H7 (cell line): ENCODE measurements around the gene ZC3H6. TPM values are rescaled to one million over a fixed set of nuclear protein-coding genes. Genes with fewer than 3 reads are reported as not detected.

Source experiments
- DNase-seq: peaks from one replicate; pipeline ENCODE4 v3.0.0; 2012
- H3K27me3 ChIP-seq: 2 replicates; pipeline ENCODE4 v1.6.0; 2011; ENCODE audit warnings: mild to moderate bottlenecking, low read length; ENCODE audit not compliant: control insufficient read depth, insufficient read depth
- H3K36me3 ChIP-seq: replicated peaks from 2 replicates; pipeline ENCODE4 v1.5.1; 2011; ENCODE audit warnings: low read length; ENCODE audit not compliant: control insufficient read depth, insufficient read depth
- H3K4me3 ChIP-seq: 2 replicates; pipeline ENCODE4 v1.5.1; 2011; ENCODE audit warnings: low read depth, mild to moderate bottlenecking, control low read depth, low read length, moderate library complexity; ENCODE audit not compliant: insufficient read depth
- total RNA-seq: library from RNA; depleted of rRNA; stranded (reverse); fragments of >200 nt; shearing (Covaris generic); gene quantifications from 2 replicates; pipeline ENCODE4 v1.2.3, GENCODE V29; 2014; rRNA removed

Gene ZC3H6, protein sequence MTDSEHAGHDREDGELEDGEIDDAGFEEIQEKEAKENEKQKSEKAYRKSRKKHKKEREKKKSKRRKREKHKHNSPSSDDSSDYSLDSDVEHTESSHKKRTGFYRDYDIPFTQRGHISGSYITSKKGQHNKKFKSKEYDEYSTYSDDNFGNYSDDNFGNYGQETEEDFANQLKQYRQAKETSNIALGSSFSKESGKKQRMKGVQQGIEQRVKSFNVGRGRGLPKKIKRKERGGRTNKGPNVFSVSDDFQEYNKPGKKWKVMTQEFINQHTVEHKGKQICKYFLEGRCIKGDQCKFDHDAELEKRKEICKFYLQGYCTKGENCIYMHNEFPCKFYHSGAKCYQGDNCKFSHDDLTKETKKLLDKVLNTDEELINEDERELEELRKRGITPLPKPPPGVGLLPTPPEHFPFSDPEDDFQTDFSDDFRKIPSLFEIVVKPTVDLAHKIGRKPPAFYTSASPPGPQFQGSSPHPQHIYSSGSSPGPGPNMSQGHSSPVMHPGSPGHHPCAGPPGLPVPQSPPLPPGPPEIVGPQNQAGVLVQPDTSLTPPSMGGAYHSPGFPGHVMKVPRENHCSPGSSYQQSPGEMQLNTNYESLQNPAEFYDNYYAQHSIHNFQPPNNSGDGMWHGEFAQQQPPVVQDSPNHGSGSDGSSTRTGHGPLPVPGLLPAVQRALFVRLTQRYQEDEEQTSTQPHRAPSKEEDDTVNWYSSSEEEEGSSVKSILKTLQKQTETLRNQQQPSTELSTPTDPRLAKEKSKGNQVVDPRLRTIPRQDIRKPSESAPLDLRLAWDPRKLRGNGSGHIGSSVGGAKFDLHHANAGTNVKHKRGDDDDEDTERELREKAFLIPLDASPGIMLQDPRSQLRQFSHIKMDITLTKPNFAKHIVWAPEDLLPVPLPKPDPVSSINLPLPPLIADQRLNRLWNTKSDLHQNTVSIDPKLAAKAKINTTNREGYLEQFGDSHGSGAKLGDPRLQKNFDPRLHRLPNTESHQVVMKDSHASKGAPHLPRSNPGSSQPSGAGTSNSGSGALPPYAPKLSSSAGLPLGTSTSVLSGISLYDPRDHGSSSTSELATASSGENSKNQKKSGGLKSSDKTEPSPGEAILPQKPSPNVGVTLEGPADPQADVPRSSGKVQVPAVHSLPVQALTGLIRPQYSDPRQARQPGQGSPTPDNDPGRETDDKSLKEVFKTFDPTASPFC
- total RNA-seq = 5.3 and 16.0 TPM in 2 replicates

DNA sequence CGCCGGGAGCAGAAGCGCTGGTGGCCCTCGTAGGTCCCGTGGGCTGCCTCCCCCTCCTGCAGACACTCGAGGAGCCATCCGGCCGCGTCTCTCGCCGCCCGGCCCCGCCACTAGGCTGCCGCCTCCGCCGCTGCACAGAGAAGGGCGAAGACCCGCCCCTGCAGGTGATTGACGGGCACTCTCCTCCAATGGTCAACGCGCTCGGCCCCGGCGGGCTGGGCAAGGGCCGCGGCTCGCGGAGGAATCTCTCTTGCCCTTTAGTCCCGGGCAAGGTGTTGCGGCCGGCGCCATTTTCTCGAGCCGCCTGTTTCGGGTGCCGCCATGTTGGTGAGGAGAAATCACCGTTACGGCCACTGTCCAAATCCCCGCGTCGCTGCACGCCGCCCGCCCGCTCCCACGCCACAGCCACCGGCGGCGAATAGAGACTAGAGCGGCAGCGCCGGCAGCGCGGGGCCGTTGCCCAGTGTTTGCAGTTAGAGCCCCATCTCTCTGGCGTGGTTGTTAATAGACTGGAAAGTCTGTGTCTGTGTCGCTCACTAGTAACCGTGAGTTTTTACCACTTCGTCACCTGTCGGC, at the start of gene ZC3H6:
ZC3H6 (plus strand) TSS at position 287 of the 576 bp plus-strand sequence. CDS start 398 bp downstream, outside the sequence.
- DNase-seq = peak; percentile 96
- Histone ChIP-seq H3K36me3 (no peaks in the 10 kb centered on the region), H3K27me3 (no peaks in the 10 kb centered on the region)

DNA sequence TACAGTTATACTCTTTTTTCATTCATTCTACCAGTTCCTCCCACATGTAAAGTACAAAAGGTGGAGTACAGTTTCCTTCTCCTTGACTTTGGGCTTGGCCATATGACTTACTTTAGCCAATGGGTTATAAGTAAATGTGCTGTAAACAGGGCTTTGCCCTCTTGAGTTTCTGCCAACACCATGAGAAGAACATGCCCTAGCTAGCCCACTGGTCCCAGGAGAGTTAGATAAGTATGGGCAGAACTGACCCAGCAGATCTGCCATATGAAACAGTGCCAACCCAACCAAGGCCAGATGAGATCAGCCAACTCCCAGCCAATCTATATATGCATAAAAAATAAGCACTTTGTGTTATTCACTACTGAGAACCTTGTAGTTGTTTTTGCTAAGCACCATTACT, 46.0 kb upstream of the ZC3H6 start:
- Histone ChIP-seq H3K36me3 (no peaks in the 10 kb centered on the region), H3K4me3 (no peak overlapping the region), H3K27me3 (no peaks in the 10 kb centered on the region)
- DNase-seq = no peak

More for the DNA sequence above, at the start of gene ZC3H6:
- H3K4me3 ChIP-seq = peak within 1 kb of the TSS; percentile 95

DNA sequence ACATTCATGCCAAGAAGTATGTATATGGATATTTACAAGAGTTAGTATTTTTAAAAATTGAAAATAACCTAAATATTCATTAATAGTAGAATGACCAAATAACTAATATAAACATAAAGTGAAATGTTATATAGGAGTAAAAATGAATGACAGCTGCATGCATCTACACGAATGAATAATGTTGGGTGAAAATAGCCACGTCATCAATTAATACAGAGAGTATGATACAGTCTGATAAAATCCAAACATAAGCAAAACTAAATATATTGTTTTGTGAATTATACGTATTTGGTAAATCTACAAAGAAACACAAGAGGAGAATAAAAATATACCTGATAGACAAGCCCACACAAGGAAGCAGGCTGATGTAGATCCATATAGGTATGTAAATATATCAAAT, 45.0 kb upstream of the ZC3H6 start:
- Histone ChIP-seq H3K27me3 (no peaks in the 10 kb centered on the region), H3K4me3 (no peak overlapping the region), H3K36me3 (no peaks in the 10 kb centered on the region)
- DNase-seq = no peak

DNA sequence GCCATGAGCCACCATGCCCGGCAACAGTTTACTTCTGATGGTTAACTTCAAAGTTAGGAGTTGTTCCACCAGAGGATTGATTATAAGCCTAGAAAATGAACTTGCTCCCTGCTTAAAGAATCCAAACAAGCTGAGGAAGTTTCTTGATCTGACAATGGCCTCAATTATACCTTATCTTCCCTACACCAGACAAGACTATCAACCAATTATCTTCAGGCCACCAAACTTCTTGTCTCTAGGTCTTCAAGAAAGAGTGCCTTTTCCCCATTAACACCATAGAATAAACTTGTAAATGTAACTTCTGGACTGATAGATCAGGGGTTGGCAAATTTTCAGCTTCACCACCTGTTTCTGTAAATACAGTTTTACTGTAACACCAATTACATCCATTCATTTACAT, 35.5 kb upstream of the ZC3H6 start:
- Histone ChIP-seq H3K4me3 (no peak overlapping the region), H3K36me3 (no peaks in the 10 kb centered on the region), H3K27me3 (no peaks in the 10 kb centered on the region)
- DNase-seq = no peak

DNA sequence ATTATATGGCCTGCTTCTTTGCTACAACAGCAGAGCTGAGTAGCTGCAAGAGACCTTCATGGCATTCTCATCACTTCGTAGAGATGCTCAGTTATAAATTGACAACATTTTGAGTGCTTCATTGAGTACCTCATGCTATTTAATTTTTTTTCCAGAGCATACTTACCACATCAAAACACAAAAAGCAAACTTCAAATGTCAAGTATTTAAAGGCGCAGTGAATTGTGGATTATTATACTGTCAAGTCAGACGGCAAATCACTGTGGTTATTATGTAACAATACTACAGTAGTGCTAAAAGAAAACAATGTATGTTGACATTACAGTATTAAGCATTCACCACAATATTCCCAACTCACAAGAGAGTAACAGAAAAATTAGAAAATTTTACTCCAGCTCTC, 33.0 kb upstream of the ZC3H6 start:
- no peak for DNase-seq
- no peak overlapping the region for H3K4me3 ChIP-seq
- no peaks in the 10 kb centered on the region for H3K27me3 ChIP-seq
- no peaks in the 10 kb centered on the region for H3K36me3 ChIP-seq

DNA sequence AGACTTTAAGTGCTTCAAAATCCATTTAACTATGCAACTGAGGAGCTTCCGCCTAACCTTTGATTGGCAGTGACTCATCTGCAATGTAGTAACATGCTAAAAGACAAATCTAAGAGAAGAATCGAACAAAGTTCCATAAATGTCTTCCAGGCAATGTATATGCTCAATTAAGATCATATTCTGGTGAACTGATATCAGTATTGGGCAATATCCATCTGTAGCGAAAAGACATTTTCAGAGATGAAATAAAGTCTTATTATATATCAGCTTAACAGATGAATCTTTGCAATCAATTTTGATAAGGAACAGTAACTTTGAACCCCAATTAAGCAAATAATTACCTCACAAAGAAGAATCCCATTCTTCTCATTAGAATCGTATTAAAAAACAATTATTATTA, 32.2 kb upstream of the ZC3H6 start:
- H3K36me3 ChIP-seq = no peaks in the 10 kb centered on the region; the same call in 1 of the 2 replicates
- no peak for DNase-seq
- H3K4me3 ChIP-seq = no peak overlapping the region
- no peaks in the 10 kb centered on the region for H3K27me3 ChIP-seq

DNA sequence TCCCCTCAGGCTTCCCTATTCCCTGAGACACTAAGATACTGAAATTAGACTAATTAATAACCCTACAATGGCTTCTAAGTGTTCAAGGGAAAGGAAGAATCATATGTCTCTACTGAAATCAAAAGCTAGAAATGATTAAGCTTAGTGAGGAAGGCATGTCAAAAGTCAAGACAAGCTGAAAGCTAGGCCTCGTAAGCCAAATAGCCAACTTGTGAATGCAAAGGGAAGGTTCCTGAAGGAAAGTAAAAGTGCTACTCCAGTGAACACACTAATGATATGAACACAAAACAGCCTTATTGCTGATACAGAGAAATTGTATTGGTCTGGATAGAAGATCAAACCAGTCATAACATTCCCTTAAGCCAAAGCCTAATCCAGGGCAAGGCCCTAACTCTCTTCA, 30.5 kb upstream of the ZC3H6 start:
- no peaks in the 10 kb centered on the region; the same call in none of the 2 replicates for H3K36me3 ChIP-seq
- H3K27me3 ChIP-seq = no peaks in the 10 kb centered on the region

DNA sequence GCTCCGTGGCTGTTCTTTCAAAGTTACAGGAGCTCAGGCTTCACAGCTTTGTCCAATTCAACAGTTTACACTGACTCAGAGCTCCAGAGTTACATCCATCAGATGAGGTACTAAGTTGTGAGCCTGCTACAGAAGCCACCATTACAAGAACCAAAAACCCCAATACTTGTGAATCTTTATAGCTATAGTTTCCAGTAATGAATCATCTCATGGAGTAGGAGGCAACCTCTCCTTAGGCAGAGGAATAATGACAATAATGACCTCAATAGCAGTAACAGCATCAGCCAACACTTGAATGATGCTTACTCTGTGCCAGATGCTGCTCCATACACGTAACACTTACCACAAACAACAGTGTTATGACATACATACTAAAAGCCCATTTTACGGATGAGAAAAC, 24.1 kb upstream of the ZC3H6 start:
- no peaks in the 10 kb centered on the region; the same call in 1 of the 2 replicates for H3K27me3 ChIP-seq
- DNase-seq = no peak
- H3K36me3 ChIP-seq = no peaks in the 10 kb centered on the region; the same call in none of the 2 replicates
- no peak overlapping the region for H3K4me3 ChIP-seq

More for the DNA sequence above, 30.5 kb upstream of the ZC3H6 start:
- no peak for DNase-seq
- no peak overlapping the region for H3K4me3 ChIP-seq

DNA sequence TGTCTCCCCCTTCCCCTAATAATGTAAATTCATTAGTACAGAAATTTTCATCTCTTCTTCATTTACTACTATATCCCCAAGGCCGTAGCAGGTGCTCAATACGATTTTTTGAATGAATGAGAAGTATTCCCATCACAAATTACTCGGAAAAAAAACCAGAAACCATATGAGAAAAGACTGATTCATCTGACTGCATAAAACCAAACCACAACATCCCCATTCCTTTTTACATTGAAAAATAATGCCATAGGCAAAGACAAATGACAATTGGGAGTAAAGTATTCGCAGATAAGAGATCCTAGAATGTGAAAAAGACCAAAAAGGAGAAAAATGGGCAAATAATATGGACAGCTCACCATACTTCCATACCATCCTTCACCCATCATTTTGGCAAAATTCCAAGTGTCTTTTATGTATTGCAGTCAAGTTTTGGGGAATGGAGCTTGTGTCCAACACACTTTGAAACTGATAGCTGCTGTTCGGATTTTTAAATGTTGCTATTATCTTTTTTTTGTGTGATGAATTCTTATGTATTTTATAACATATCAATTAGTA, 22.1 kb upstream of the ZC3H6 start:
- DNase-seq = no peak
- Histone ChIP-seq H3K4me3 (no peak overlapping the region), H3K36me3 (no peaks in the 10 kb centered on the region; the same call in 1 of the 2 replicates), H3K27me3 (no peaks in the 10 kb centered on the region; the same call in 1 of the 2 replicates)

DNA sequence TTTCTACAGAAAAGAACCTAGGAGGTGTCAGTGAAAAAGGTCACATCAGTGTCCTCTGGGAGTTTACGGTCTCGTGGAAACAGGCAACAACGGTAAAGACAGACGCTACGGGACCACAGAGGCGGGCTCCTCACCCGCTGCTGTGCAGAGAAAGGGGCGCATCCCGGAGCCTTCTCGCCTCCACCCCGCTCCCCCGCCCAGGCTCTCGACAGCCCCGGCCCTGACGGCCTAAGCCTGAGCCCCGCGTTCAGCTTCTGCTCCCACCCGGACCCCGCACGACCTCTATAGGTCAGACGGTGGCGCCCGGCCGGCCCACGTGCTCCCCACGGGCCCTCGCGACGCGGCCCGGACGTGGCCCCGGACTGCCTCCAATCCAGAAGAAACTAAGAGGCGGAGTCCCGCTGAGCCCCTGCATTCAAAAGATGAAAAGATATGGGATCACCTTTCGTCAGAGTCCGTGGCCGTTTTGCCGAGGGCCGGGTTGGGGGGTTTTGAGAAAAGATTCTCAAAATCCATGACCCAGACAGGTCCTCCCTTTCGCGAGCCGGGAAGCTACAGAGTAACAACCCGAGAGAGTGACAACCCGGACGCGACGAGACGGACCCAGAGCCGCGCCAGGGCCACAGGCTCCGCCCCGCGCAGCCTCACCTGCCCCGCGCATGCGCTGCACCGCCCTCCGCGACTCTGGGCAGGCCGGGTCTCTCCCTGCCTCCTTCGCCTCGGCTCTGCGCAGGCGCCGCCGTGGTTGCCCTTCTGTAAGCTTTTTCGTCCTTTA, 20.7 kb upstream of the ZC3H6 start, which contains the start of gene ZC3H8:
ZC3H8 (minus strand) TSS at position 577 of the 775 bp plus-strand sequence; CDS start at position 516, 61 bp downstream.
- DNase-seq = peak; percentile 99
- no peaks in the 10 kb centered on the region for H3K36me3 ChIP-seq
- H3K4me3 ChIP-seq = peak within 1 kb of the TSS; percentile 69
- no peaks in the 10 kb centered on the region; the same call in 1 of the 2 replicates for H3K27me3 ChIP-seq

DNA sequence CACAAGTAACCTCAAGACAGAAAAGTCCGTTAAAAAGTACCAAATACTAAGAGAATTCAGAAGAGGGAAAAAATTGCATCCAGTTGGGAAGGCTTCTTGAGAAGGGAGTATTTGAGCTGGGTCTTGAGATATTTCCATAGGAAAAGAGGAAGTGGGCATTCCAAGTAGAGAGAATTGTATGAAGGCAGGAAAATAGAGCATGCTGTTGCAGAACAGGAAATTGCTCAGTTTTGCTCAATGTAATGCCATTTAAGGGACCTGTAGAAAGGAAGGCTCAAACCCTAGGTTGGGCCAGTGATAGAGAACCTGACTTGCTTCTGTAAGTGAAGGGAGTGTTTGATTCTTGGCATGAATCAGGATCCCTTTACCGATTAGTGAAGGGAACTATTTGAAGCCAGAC, 19.5 kb upstream of the ZC3H6 start:
- H3K27me3 ChIP-seq = no peaks in the 10 kb centered on the region; the same call in 1 of the 2 replicates
- DNase-seq = no peak
- no peak overlapping the region for H3K4me3 ChIP-seq
- H3K36me3 ChIP-seq = no peaks in the 10 kb centered on the region

DNA sequence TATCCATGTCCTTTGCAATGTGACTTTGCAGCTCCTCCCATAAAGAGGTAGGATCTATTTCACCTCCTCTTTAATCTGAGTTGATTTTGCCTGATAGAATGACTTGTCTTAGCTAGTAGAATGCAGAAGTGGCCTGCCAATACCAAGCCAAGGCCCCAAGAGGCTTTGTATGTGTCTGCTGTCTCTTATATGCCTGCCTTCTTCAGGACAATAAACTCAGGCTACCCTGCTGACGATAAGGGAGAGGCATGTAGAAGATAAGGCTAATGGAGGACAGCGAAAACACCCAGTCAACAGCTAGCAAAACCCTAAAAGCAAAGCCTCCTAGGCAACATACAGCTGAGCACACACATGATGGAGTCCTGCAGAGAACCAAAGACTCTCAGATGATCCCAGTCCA, 18.7 kb upstream of the ZC3H6 start:
- Histone ChIP-seq H3K27me3 (no peaks in the 10 kb centered on the region; the same call in 1 of the 2 replicates), H3K4me3 (no peak overlapping the region), H3K36me3 (no peaks in the 10 kb centered on the region)
- no peak for DNase-seq

DNA sequence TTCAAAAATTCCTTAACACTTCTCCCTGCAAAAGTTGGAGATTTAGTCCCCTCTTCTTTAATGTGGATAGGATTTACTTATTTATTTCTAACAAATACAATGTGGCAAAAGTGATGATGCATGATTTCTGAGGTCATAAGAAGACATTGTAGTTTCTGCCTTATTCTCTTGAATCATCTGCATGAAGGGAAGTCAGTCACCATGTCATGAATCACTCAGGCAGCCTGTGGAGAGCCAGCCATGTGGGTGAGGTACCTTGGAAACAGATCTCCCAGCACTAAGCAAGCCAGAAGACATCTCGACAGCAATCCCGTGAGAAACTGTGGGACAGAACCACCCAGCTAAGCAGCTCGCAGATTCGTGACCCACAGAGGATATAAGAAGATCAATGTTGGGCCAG, 17.8 kb upstream of the ZC3H6 start:
- DNase-seq = no peak
- no peak overlapping the region for H3K4me3 ChIP-seq
- no peaks in the 10 kb centered on the region; the same call in 1 of the 2 replicates for H3K27me3 ChIP-seq
- no peaks in the 10 kb centered on the region for H3K36me3 ChIP-seq
